GM21367 (cell line): ENCODE data around the gene FOXO1.
"Not testable (repeated sequence)": the region's sequence is repeated elsewhere in the genome, so short reads cannot be mapped to it uniquely, and the experiment has no call there.

ENCODE experiments used
- ATAC-seq: cut with Tn5 transposase; IDR thresholded peaks from one replicate; pipeline ENCODE4 v1.9.1; 2021; ENCODE audit not compliant: unreplicated experiment

Gene FOXO1

GRCh38 chr13:40666045-40666932, at the start of gene FOXO1:
Gene FOXO1, minus strand, starts transcription at chr13:40666641. Its CDS starts 429 bp downstream, at chr13:40666212.
- ATAC-seq = peak; percentile 36

DNA sequence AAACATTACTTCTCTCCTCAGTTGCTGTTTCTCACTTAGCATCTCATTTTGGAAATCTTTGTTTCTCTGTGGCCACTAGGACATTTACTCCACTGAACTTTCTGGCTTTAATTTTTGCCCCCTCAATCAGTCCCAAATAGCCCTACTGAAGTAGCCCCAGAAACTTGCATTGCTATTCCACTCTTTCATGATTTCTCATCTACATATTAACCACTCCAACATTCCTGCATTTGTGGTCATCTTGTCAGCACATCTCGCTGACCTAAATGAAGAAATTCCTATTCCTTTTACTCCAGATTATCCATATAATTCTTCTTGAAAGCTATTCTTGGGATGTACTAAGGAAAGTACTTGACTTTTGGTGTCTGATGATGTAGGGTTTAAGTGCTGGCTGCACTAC, 48.0 kb upstream of the FOXO1 start:
- not testable (repeated sequence) for ATAC-seq

DNA sequence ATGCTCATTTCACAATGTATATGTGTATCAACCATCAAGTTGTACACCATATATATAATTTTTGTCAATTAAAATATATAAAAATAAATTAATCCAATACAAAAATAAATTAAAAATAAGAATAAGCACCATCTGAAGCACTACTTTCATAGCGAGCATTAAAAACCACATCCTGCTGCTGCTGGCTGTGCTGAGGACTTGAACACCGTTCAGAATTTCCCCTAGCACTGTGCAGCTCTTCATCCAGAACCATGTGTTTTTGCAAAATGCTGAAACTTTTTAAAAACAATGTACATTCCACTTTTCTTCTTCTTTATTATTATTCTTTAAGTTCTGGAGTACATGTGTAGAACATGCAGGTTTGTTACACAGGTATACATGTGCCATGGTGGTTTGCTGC, 40.0 kb upstream of the FOXO1 start:
- ATAC-seq = no peak

GRCh38 chr13:40697711-40698110, 31.3 kb upstream of the FOXO1 start:
- peak; percentile 78 for ATAC-seq

DNA sequence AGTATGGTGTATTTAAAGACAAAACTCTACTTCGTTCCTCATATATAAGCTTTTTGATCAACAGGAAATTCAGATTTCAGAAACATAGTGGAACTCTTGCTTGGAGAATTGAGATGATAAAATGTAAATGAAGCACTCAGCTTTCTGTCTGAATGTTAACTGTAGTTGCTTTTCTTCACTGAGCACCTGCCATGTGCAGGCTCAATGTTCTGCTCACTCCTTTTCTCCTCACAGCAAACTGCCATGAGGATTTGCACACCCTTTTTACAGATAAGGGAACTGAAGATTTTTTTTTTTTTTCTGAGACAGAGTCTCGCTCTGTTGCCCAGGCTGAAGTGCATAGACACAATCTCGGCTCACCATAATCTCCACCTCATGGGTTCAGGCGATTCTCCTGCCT, 28.0 kb upstream of the FOXO1 start:
- ATAC-seq = no peak

DNA sequence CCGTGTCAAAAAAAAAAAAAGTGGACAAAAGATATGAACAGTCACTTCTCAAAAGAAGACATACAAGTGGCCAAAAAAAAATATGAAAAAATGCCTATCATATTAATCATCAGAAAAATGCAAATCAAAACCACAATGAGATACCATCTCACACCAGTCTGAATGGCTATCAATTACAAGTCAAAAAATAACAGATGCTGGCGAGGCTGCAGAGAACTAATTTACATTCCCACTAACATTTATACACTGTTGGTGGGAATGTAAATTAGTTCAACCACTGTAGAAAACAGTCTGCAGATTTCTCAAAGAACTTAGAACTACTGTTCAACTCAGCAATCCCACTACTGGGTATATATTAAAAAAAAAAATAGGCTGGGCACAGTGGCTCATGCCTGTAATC, 26.5 kb upstream of the FOXO1 start:
- no peak for ATAC-seq

DNA sequence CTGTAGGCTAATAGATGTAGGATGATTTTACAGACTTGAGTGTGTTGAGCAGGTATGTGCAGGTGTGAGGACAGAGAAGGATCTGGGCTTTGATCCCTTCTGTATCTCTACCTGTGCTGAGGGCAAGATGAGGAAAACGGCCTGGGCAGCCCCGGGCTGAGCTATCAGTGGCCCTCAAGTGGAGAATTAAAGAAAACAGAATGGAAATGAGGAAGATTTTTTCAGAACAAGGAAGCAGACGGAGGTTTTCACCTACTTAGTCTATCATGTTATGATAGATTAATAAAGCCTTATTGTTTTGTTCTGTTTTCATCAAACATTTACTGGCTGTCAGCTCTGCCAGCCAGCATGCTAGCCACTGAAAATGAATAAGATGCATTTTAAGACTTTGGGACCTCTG, 22.3 kb upstream of the FOXO1 start:
- ATAC-seq = no peak

- ATAC-seq = no peak
These were observed 16.2 kb upstream of the FOXO1 start for GRCh38 chr13:40682449-40683240.

- ATAC-seq = no peak
These were observed 15.1 kb upstream of the FOXO1 start for GRCh38 chr13:40681341-40682146.

GRCh38 chr13:40680659-40681323, 14.3 kb upstream of the FOXO1 start:
- ATAC-seq = no peak

DNA sequence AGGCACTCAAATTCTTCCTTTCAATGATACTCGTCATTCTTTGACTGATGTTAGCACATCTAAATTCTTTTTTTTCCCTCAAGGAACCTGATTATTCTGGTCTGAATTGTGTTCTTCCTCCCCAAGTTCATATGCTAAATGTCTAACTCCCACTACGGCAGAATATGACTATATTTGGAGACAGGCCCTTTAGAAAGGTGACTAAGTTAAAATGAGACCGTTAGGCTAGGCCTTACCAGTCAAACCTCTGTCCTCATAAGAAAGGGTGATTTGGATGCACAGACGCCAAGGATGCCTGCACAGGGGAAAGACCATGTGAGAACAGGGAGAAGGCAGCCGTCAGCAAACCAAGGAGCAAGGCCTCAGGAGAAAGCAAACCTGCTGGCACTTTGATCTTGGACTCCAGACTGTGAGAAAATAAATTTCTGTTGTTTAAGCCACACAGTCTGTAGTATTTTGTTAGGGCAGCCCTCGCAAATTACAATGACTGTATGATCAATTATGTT, 13.1 kb upstream of the FOXO1 start:
- ATAC-seq = no peak

DNA sequence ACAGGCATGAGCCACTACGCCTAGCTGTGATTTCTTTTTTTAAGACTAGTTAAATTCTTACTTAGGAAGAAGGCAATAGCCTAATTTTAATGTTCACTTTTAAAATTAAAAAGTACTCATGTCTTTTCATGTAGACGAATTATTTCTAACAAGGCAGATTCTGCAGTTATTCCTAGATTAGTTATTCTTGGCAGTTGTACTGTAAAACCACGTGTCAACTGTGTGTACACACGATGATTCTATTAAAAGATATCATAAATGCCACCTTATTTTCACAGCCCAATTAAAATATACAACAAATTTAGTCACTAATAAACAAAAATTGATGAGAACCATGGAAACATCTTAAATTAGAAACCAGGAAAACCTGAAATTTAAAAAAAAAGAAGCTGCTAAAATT, 10.6 kb upstream of the FOXO1 start:
- no peak for ATAC-seq

DNA sequence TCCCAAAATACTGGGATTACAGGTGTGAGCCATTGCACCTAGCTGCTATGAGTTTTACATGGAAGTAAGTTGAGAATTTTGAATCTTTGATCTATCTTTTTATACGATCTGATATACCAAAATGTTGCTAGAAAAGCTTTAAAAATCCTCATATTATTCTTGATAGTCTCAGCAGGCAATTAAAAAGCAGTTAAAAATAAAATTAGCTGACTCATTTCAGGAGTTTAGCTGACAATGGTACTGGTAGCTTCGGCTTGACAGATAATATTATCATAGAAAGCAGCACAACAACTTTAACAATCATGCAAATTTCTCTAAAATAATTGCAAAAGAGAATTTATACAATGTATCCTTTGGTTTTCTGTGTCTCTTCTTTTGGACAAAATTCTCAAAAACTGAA, 9.6 kb upstream of the FOXO1 start:
- no peak for ATAC-seq

DNA sequence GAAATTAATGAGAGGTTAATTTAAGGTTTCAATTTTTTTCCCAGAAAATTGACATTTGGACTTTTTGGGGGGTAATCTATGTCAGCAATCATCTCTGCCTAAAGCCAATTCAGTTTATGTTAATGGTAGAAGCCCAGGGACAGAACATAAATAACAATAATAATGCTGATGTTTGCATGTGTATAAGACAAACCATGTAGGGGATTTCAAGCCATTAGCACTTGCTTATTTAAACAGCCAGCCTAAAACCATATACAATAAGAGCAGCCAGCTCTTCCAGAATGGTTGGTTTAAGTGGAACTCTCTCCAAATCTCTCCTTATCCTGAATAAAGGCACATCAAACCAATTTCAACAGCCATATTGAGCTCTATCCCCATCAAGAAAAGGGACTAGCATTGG, 7.0 kb upstream of the FOXO1 start:
- no peak for ATAC-seq

GRCh38 chr13:40672765-40673397, 6.4 kb upstream of the FOXO1 start:
- ATAC-seq = no peak

DNA sequence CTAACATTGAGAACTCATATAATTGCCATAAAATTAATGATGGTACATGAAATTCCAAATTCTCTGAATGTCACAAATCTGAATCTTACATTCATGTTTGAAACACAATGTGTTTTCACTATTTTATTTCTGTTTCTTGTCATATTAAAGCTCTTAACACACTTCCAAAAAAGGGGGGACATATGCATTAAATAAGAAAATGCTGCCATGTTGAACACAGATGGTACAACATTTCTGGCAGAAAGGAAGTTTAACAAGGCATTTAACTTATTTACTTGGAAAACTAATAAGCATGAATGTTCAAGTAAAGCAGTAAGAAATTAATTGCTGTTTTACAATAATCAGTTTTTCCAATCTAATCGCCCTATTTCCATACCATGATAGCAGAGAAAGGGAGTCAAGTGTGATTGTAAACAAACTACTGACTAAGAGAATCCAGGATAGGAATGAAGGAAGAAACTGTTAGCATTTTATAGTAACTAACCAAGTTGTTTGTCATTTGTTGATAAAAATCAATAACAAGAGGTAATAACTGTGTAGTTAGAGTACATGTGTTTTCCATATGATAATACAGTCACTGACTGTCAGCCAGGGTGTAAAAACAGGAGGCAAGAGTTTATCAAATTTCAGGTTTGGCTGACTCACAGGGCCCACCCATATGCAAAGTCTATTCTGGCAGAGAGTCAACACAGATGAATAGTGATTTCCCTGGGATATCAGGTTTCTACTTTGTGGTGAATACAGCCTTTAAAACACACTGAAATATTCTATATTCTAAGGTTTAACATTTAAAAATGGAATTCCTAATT, 5.7 kb upstream of the FOXO1 start:
- ATAC-seq = no peak

- no peak for ATAC-seq
These were observed 3.9 kb upstream of the FOXO1 start for GRCh38 chr13:40670307-40670706.

- no peak for ATAC-seq
These were observed 1.9 kb upstream of the FOXO1 start for GRCh38 chr13:40668335-40668734.

GRCh38 chr13:40667622-40667978, 1.2 kb upstream of the FOXO1 start:
- no peak for ATAC-seq
